ENCODE data around the gene STX10. TPM values are rescaled to one million over a fixed set of nuclear protein-coding genes. Genes with fewer than 3 reads are reported as not detected.

Gene STX10
- total and polyA plus RNA-seq, 9 of the 15 experiments (the other 6 are each of a cell fraction or from before 2014, with no cell fraction given): 0.51 to 66.3 (median 31.0) TPM

- no peak for TF ChIP-seq FOXO4 (CRISPR knock-in tag; IDR thresholded peaks at IDR 0.05)
- TF ChIP-seq ZNF318 (IDR thresholded peaks at IDR 0.05; ENCODE audit: borderline replicate concordance in 1 of 2, low read depth in 1 of 2): peak in 1 of 2 experiments; percentile 71; a peak in 1 of 4 replicates
- TF ChIP-seq ZFP36 (IDR thresholded peaks at IDR 0.05; ENCODE audit: low read depth, low read length, partially characterized antibody): peak; percentile 97
- TF ChIP-seq NFYB (IDR thresholded peaks at IDR 0.05; ENCODE audit: extremely low read depth, insufficient read length): peak; percentile 70
- no peak for TF ChIP-seq ZNF174 (CRISPR knock-in tag; IDR thresholded peaks at IDR 0.05)
- TF ChIP-seq ARID4B (CRISPR knock-in tag; IDR thresholded peaks at IDR 0.05): peak; percentile 100
- peak; percentile 98 for TF ChIP-seq USF1 (CRISPR knock-in tag; IDR thresholded peaks at IDR 0.05)
- TF ChIP-seq CREM (IDR thresholded peaks at IDR 0.05; ENCODE audit: low read depth): peak; percentile 77; the same call in 1 of the 2 replicates
- peak; percentile 82 for TF ChIP-seq MEIS2 (IDR thresholded peaks at IDR 0.05; ENCODE audit: partially characterized antibody)
- peak; percentile 57; the same call in 1 of the 2 replicates for TF ChIP-seq TRIM28 (IDR thresholded peaks at IDR 0.05)
- TF ChIP-seq HDAC2 (IDR thresholded peaks at IDR 0.05): peak; percentile 100
Measured at GRCh38 chr19:13116282-13117175, 33.6 kb downstream of the STX10 start, which contains the start of gene TRMT1 (continued).

All from K562 (cell line).